DND-41 (cell line): ENCODE measurements around the gene FBXL15.

Source experiments
- ATAC-seq: fragments of 200-7000 bp; cut with Tn5 transposase; 3 replicates; pipeline ENCODE4 v1.9.1; 2021; ENCODE audit warnings: low read depth; ENCODE audit not compliant: insufficient read depth
- DNase-seq: peaks from one replicate; pipeline ENCODE4 v3.0.0-alpha.2; 2020
- H2AFZ ChIP-seq: 2 replicates; pipeline ENCODE4 v1.6.0; 2012; ENCODE audit warnings: low read depth, low read length
- H3K27ac ChIP-seq: 2 replicates; pipeline ENCODE4 v1.5.1; 2012; ENCODE audit warnings: low read length, inconsistent platforms
- H3K27me3 ChIP-seq: fragments of 200-600 bp; sonication (generic); 2 replicates; pipeline ENCODE4 v1.6.0; 2012; ENCODE audit warnings: low read length, mild to moderate bottlenecking, inconsistent platforms; ENCODE audit not compliant: insufficient read depth, poor library complexity
- H3K36me3 ChIP-seq: 2 replicates; pipeline ENCODE4 v1.5.1; 2012; ENCODE audit warnings: low read length, inconsistent platforms; ENCODE audit not compliant: insufficient read depth
- H3K4me1 ChIP-seq: 2 replicates; pipeline ENCODE4 v1.5.1; 2012; ENCODE audit warnings: mild to moderate bottlenecking, low read length; ENCODE audit not compliant: insufficient read depth
- H3K4me2 ChIP-seq: 2 replicates; pipeline ENCODE4 v1.6.0; 2012; ENCODE audit warnings: mild to moderate bottlenecking, moderate library complexity, low read length, inconsistent platforms; ENCODE audit not compliant: insufficient read depth
- H3K4me3 ChIP-seq, 2 experiments: fragments of 200-600 bp in 1 of 2; shearing (Covaris generic) in 1 of 2; 2 replicates each; pipeline ENCODE4 v1.5.1; 2012 to 2016; ENCODE audit warnings: inconsistent platforms in 2 of 2, low read length in 2 of 2, mild to moderate bottlenecking in 2 of 2, low read depth in 1 of 2, moderate library complexity in 1 of 2
- H3K79me2 ChIP-seq: 2 replicates; pipeline ENCODE4 v1.6.0; 2012; ENCODE audit warnings: low read length, inconsistent platforms; ENCODE audit not compliant: insufficient read depth
- H3K9ac ChIP-seq: 2 replicates; pipeline ENCODE4 v1.6.0; 2012; ENCODE audit warnings: low read depth, mild to moderate bottlenecking, inconsistent platforms, low read length, moderate library complexity
- H3K9me3 ChIP-seq: 2 replicates; pipeline ENCODE4 v1.5.1; 2012; ENCODE audit warnings: low read length, moderate library complexity, mild to moderate bottlenecking, inconsistent platforms; ENCODE audit not compliant: insufficient read depth, severe bottlenecking
- H4K20me1 ChIP-seq: 2 replicates; pipeline ENCODE4 v1.6.0; 2012; ENCODE audit warnings: low read length; ENCODE audit not compliant: insufficient read depth
- EZH2 ChIP-seq: IDR thresholded peaks from 3 replicates; pipeline ENCODE4 v1.6.1; 2012; ENCODE audit warnings: borderline replicate concordance, low read depth, mild to moderate bottlenecking, moderate library complexity, low read length, inconsistent platforms; ENCODE audit not compliant: severe bottlenecking
- TF ChIP-seq, protein P1 (sequence below): IDR thresholded peaks from 2 replicates; pipeline ENCODE4 v1.5.1; 2012; ENCODE audit warnings: borderline replicate concordance, low read length, moderate library complexity, mild to moderate bottlenecking; ENCODE audit not compliant: poor library complexity, severe bottlenecking; ENCODE audit errors: extremely low read depth

FBXL15 gene

DNA sequence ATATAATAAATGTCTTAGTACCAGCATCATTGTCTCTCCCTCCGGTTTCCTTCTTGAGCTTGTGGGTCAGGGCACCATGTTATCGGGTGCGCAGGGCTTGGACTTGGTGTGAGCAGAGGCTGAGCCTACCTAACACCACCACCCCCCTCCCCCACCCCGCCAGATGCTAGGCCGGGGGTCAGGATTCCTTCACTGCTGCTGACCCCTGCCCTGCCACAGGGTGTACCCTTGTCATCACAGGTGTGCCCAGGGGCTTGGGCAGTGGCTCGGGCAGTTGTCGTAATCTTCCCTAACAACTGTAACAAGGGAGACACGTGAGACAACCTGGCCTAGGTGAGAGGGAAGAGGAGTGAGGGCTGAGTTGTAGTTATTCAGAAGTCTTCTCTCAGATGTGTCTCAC lies 37.8 kb upstream of the FBXL15 start:
- Histone ChIP-seq H3K9me3 (no peaks in the 10 kb centered on the region), H3K4me1 (no peaks in the 10 kb centered on the region), H3K4me2 (no peak overlapping the region), H3K36me3 (peaks cover 46% of the 10 kb centered on the region), H3K27me3 (no peaks in the 10 kb centered on the region), H2AFZ (no peak overlapping the region), H4K20me1 (0 out of 2 replicates have a peak, but pooled peaks cover 2% of the 10 kb centered on the region), H3K9ac (no peak overlapping the region), H3K4me3 (no peak overlapping the region), H3K27ac (no peak overlapping the region), H3K79me2 (no peaks in the 10 kb centered on the region)
- TF ChIP-seq EZH2, result no peak
- TF ChIP-seq, protein P1, sequence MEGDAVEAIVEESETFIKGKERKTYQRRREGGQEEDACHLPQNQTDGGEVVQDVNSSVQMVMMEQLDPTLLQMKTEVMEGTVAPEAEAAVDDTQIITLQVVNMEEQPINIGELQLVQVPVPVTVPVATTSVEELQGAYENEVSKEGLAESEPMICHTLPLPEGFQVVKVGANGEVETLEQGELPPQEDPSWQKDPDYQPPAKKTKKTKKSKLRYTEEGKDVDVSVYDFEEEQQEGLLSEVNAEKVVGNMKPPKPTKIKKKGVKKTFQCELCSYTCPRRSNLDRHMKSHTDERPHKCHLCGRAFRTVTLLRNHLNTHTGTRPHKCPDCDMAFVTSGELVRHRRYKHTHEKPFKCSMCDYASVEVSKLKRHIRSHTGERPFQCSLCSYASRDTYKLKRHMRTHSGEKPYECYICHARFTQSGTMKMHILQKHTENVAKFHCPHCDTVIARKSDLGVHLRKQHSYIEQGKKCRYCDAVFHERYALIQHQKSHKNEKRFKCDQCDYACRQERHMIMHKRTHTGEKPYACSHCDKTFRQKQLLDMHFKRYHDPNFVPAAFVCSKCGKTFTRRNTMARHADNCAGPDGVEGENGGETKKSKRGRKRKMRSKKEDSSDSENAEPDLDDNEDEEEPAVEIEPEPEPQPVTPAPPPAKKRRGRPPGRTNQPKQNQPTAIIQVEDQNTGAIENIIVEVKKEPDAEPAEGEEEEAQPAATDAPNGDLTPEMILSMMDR, result no peak
- no peak for DNase-seq
- ATAC-seq, result no peak

DNA sequence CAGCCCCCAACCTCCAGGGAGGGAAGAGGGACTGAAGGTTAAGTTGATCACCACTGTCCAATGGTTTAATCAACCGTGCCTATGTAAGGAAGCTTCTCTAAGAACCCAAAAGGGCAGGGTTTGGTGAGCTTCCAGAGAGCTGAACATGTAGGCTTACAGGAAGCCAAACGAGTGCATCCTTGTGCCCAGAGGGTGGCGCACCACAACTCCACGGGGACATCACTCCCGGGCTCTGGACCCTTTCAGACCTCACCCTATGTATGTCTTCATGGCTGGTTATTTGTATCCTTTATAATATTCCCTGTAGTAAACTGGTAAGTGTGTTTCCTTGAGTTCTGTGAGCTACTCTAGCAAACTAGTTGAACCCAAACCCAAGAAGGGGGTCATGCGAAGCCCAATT lies 36.6 kb upstream of the FBXL15 start:
- Histone ChIP-seq H3K36me3 (peaks cover 37% of the 10 kb centered on the region), H2AFZ (no peak overlapping the region), H3K27ac (no peak overlapping the region), H4K20me1 (0 out of 2 replicates have a peak, but pooled peaks cover 2% of the 10 kb centered on the region), H3K4me2 (no peak overlapping the region), H3K9me3 (no peaks in the 10 kb centered on the region), H3K79me2 (no peaks in the 10 kb centered on the region), H3K27me3 (no peaks in the 10 kb centered on the region), H3K4me3 (no peak overlapping the region), H3K9ac (no peak overlapping the region), H3K4me1 (no peaks in the 10 kb centered on the region)
- TF ChIP-seq, protein P1, result peak; percentile 37
- no peak for TF ChIP-seq EZH2
- DNase-seq, result no peak
- peak; percentile 48; the same call in 1 of the 3 replicates for ATAC-seq

DNA sequence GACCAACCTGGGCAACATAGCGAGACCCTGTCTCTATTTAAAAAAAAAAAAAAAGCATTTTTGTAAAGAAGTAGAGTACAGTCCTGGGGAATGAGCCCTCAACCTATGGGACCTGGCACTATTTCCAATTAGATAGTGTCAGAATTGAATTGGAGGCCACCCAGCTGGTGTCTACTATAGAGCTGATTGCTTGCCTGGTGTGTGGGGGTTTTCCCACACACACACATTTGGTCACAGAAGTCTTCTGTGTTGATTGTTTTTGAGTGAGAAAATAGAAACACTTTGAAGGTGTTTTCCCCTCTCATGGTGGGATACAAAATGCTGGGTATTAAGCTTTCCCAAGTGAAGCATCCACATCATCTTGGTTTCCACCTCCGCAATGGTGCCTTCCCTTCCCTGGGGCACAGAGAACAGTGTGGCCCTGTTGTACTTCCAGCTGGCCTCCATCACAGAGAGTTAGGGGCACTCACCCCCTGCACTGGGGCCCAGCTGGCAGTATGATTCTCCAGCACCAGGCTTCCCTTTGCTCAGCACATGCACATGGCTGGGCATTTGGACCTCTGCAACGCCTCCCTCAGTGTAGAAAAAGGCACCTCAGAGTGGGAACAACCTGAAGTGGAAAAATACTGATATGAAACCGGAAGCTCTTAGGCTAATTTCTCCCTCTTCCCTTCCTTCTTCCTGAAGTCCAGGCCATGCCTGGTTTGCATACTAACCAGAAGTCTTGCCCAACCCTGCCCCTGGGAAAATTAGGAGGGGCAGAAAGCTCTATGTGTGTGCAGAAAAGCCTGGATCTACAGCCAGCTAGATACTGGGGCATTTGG lies 35.8 kb upstream of the FBXL15 start:
- Histone ChIP-seq H3K36me3 (peaks cover 30% of the 10 kb centered on the region), H3K27me3 (no peaks in the 10 kb centered on the region), H3K4me2 (no peak overlapping the region), H3K27ac (no peak overlapping the region), H3K4me3 (no peak overlapping the region), H3K9me3 (no peaks in the 10 kb centered on the region), H3K9ac (no peak overlapping the region), H2AFZ (no peak overlapping the region), H4K20me1 (0 out of 2 replicates have a peak, but pooled peaks cover 2% of the 10 kb centered on the region), H3K79me2 (no peaks in the 10 kb centered on the region), H3K4me1 (no peaks in the 10 kb centered on the region)
- TF ChIP-seq, protein P1, result no peak
- no peak for TF ChIP-seq EZH2
- DNase-seq (no peak), ATAC-seq (no peak)
